ENCODE data around the gene KCNH2.

KCNH2 gene

GRCh38 chr7:150958062-150958552 is 20.0 kb downstream of the KCNH2 start:
- Histone ChIP-seq H3K4me3 (ENCODE audit: insufficient read depth, low read length, poor library complexity, severe bottlenecking) (no peak overlapping the region), H3K27ac (ENCODE audit: low read depth, low read length) (no peak overlapping the region), H3F3A (ENCODE audit: insufficient read depth) (no peaks in the 10 kb centered on the region), H3K9me3 (ENCODE audit: insufficient read depth, low read length) (no peaks in the 10 kb centered on the region), H3K36me3 (ENCODE audit: low read length) (no peaks in the 10 kb centered on the region), H2AFZ (ENCODE audit: low read depth, low read length, severe bottlenecking) (no peak overlapping the region), H3K9ac (ENCODE audit: low read length) (no peak overlapping the region), H3K4me2 (ENCODE audit: low read depth, low read length, poor library complexity, severe bottlenecking) (no peak overlapping the region), H4K20me1 (ENCODE audit: low read depth, low read length) (no peaks in the 10 kb centered on the region), H3K79me2 (ENCODE audit: insufficient read depth, low read length) (no peaks in the 10 kb centered on the region), H3K27me3 (ENCODE audit: low read length) (no peaks in the 10 kb centered on the region), H3K9me2 (replicated peaks; ENCODE audit: insufficient read depth, low read length) (no peaks in the 10 kb centered on the region)
- TF ChIP-seq CTCF (IDR thresholded peaks at IDR 0.05; ENCODE audit: insufficient read depth, low read length, poor library complexity, severe bottlenecking) (no peak), EZH2phosphoT487 (conservative IDR thresholded peaks at IDR 0.05; ENCODE audit: low read length) (no peak)

- H3K27ac ChIP-seq (ENCODE audit: low read depth, low read length): no peak overlapping the region
- H4K20me1 ChIP-seq (ENCODE audit: low read depth, low read length): no peaks in the 10 kb centered on the region
- TF ChIP-seq CTCF (IDR thresholded peaks at IDR 0.05; ENCODE audit: insufficient read depth, low read length, poor library complexity, severe bottlenecking) (no peak), EZH2phosphoT487 (conservative IDR thresholded peaks at IDR 0.05; ENCODE audit: low read length) (no peak)
- H3K4me2 ChIP-seq (ENCODE audit: low read depth, low read length, poor library complexity, severe bottlenecking): no peak overlapping the region
- no peaks in the 10 kb centered on the region for H3K9me3 ChIP-seq (ENCODE audit: insufficient read depth, low read length)
- H3K79me2 ChIP-seq (ENCODE audit: insufficient read depth, low read length): no peaks in the 10 kb centered on the region
- H3K4me3 ChIP-seq (ENCODE audit: insufficient read depth, low read length, poor library complexity, severe bottlenecking): no peak overlapping the region
- no peaks in the 10 kb centered on the region for H3F3A ChIP-seq (ENCODE audit: insufficient read depth)
- no peak overlapping the region for H3K9ac ChIP-seq (ENCODE audit: low read length)
- H3K36me3 ChIP-seq (ENCODE audit: low read length): no peaks in the 10 kb centered on the region
- H2AFZ ChIP-seq (ENCODE audit: low read depth, low read length, severe bottlenecking): no peak overlapping the region
- no peaks in the 10 kb centered on the region for H3K9me2 ChIP-seq (replicated peaks; ENCODE audit: insufficient read depth, low read length)
- no peaks in the 10 kb centered on the region for H3K27me3 ChIP-seq (ENCODE audit: low read length)
These were observed 20.7 kb downstream of the KCNH2 start for GRCh38 chr7:150957133-150958020.

GRCh38 chr7:150956395-150957132 is 21.6 kb downstream of the KCNH2 start:
- Histone ChIP-seq H3K79me2 (ENCODE audit: insufficient read depth, low read length) (no peaks in the 10 kb centered on the region), H3K36me3 (ENCODE audit: low read length) (no peaks in the 10 kb centered on the region), H3K27ac (ENCODE audit: low read depth, low read length) (no peak overlapping the region)

More at GRCh38 chr7:150956395-150957132, 21.6 kb downstream of the KCNH2 start:
- no peak overlapping the region for H3K4me2 ChIP-seq (ENCODE audit: low read depth, low read length, poor library complexity, severe bottlenecking)
- H3K9ac ChIP-seq (ENCODE audit: low read length): no peak overlapping the region
- no peaks in the 10 kb centered on the region for H4K20me1 ChIP-seq (ENCODE audit: low read depth, low read length)
- no peaks in the 10 kb centered on the region for H3K27me3 ChIP-seq (ENCODE audit: low read length)
- no peaks in the 10 kb centered on the region for H3K9me2 ChIP-seq (replicated peaks; ENCODE audit: insufficient read depth, low read length)
- H2AFZ ChIP-seq (ENCODE audit: low read depth, low read length, severe bottlenecking): no peak overlapping the region
- no peaks in the 10 kb centered on the region for H3F3A ChIP-seq (ENCODE audit: insufficient read depth)
- no peaks in the 10 kb centered on the region for H3K9me3 ChIP-seq (ENCODE audit: insufficient read depth, low read length)
- TF ChIP-seq EZH2phosphoT487 (conservative IDR thresholded peaks at IDR 0.05; ENCODE audit: low read length): no peak
- no peak for TF ChIP-seq CTCF (IDR thresholded peaks at IDR 0.05; ENCODE audit: insufficient read depth, low read length, poor library complexity, severe bottlenecking)
- H3K4me3 ChIP-seq (ENCODE audit: insufficient read depth, low read length, poor library complexity, severe bottlenecking): no peak overlapping the region

Measured in SU-DHL-6 (cell line).